ENCODE measurements around the gene SNAI1. TPM values are rescaled to one million over a fixed set of nuclear protein-coding genes. Genes with fewer than 3 reads are reported as not detected.

The SNAI1 gene
- total and polyA plus RNA-seq, 12 donors, result 0.28 to 13.2 (median 8.4) TPM

DNA sequence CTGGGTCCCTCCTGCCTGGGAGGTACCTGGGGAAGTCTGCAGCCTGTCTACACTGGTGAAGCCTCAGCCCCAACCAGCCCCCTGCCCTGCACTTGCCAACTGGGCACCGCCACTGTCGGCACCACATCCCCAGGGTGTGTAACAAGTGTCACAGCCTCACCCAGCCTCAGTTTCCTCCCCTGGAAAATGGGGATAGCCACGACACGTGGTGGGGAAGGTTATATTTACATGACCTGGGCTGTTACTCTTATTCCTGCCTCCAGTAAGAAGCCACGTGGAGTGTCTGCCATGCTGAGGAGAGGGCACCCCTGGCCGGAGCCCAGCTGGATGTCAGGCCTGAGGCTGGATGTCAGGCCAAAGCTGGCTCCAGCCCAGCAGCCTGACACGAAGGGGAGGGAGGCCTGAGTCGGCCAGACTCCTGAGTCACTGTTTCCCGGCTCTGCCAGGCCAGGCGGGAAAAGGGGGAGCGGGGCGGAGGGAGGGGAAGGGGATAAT, 44.9 kb downstream of the SNAI1 start:
- no peak overlapping the region for H3K4me3 ChIP-seq
- H3K27ac ChIP-seq, result peak overlapping the region in 3 of 5 donors; percentile 43 to 92 (median 67)
- no peaks in the 10 kb centered on the region for H3K36me3 ChIP-seq (replicated peaks in 1 of 2)
- H3K9me3 ChIP-seq (replicated peaks in 1 of 3), result no peaks in the 10 kb centered on the region
- DNase-seq, result peak; percentile 82 to 95 (median 92)
- H3K27me3 ChIP-seq, result no peaks in the 10 kb centered on the region
- TF ChIP-seq POLR2A (IDR thresholded peaks at IDR 0.05) (no peak), CTCF (IDR thresholded peaks at IDR 0.05) (no peak)
- WGBS, 4 donors, result 41 to 54% (median 43%) methylated on average over 6 to 12 of the region's 12 CpGs
- H3K4me1 ChIP-seq (replicated peaks in 1 of 2), result peaks cover 26 to 44% of the 10 kb centered on the region in 2 donors
- intact Hi-C loops (cut with DNase I), result no loop called here

DNA sequence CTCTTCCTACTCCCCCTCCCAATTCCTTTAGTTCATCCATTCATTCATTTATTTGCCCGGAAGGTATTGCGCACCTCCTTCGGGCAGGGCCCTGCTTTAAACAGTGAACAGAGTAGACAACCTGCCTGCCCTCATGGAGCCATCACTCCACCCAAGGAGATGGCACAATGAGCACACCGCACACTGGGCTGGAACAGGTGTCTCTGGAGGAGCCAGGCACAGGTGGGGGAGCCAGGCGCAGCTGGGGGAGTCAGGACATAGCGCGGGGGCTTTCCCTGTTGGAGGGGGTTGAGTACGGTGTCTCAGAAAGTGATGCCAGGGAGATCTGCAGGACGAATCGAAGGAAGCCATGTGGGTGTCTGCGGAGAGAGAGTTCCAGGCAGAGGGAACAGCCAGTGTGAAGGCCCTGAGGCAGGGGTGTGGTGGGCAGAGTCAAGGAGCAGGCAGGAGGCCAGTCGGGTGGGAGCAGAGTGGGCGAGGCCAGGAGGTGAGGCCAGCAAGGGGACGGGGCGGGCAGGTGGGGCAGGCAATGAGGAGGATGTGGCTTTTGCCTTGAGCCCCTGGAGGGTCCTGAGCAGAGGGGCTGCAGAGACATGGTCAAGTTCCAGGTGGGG, 46.4 kb downstream of the SNAI1 start:
- intact Hi-C loops (cut with DNase I), result no loop called here
- 90 to 96% (median 91%) methylated on average over 15 of the region's 15 CpGs for WGBS, 4 donors
- H3K36me3 ChIP-seq (replicated peaks in 1 of 2), result no peaks in the 10 kb centered on the region
- H3K4me3 ChIP-seq, result no peak overlapping the region
- peak overlapping the region in 4 of 5 donors; percentile 41 to 92 (median 66) for H3K27ac ChIP-seq
- DNase-seq, result no peak
- peaks cover 26 to 50% of the 10 kb centered on the region in 2 donors for H3K4me1 ChIP-seq (replicated peaks in 1 of 2)
- H3K9me3 ChIP-seq (replicated peaks in 1 of 3), result no peaks in the 10 kb centered on the region
- H3K27me3 ChIP-seq, result no peaks in the 10 kb centered on the region
- TF ChIP-seq CTCF (IDR thresholded peaks at IDR 0.05) (no peak), POLR2A (IDR thresholded peaks at IDR 0.05) (no peak)

DNA sequence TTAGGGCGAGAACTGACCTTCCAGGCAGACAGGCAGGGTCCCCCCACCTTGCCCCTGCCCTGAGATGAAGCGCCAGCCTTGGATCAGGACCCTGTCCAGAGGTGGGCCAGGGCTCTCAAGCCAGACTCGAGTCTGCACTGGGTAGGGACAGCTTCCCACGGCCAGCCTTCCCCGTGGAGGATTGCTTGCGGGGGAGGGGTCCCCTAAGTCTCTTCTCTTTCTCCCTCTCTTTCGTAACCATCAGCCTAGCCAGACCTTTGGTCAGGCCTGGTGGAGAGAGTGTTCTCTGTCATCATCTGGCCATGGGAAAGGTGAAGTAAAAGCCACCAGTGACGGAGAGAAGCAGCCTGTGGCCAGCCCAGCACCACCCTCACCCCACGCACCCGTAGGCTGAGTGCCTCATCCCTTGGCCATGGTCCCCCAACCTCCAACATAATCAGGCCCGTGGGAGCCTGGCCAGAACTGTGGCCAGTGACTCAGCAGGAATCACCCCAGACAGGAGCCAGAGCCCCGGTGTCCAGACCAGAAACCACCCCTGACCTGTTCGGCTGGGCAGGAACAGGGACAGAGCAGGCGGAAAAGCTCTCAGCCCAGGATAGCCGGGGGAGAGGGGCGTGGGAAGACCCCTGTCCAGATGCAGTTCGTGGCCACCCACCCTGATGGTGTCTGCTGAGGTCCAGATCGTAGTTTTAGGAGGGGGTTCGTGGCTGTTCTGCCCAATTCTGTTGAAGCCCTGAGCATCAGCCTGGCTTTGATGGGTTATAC, 47.1 kb downstream of the SNAI1 start:
- TF ChIP-seq POLR2A (IDR thresholded peaks at IDR 0.05), result no peak
- TF ChIP-seq CTCF (IDR thresholded peaks at IDR 0.05), result no peak
- intact Hi-C loops (cut with DNase I), result no loop called here
- WGBS, 4 donors, result 40 to 54% (median 47%) methylated on average over 11 to 19 of the region's 19 CpGs
- no peaks in the 10 kb centered on the region for H3K9me3 ChIP-seq (replicated peaks in 1 of 3)
- DNase-seq, result peak; percentile 68 to 93 (median 92)
- no peaks in the 10 kb centered on the region for H3K27me3 ChIP-seq
- no peak overlapping the region for H3K4me3 ChIP-seq
- peak overlapping the region in 4 of 5 donors; percentile 45 to 92 (median 66) for H3K27ac ChIP-seq
- peaks cover 26 to 57% of the 10 kb centered on the region in 2 donors for H3K4me1 ChIP-seq (replicated peaks in 1 of 2)
- no peaks in the 10 kb centered on the region for H3K36me3 ChIP-seq (replicated peaks in 1 of 2)

- Histone ChIP-seq H3K27me3 (no peaks in the 10 kb centered on the region), H3K36me3 (replicated peaks in 1 of 2) (no peaks in the 10 kb centered on the region), H3K4me3 (no peak overlapping the region), H3K9me3 (replicated peaks in 1 of 3) (no peaks in the 10 kb centered on the region), H3K27ac (peak overlapping the region in 2 of 5 donors; percentile 35 to 92), H3K4me1 (replicated peaks in 1 of 2) (peaks cover 14 to 42% of the 10 kb centered on the region in 2 donors)
- DNase-seq, result no peak
- intact Hi-C loops (cut with DNase I), result no loop called here
- no peak for TF ChIP-seq CTCF (IDR thresholded peaks at IDR 0.05)
- TF ChIP-seq POLR2A (IDR thresholded peaks at IDR 0.05), result no peak
- WGBS, 4 donors, result 88 to 93% (median 90%) methylated on average over 9 of the region's 9 CpGs
Measured at GRCh38 chr20:50032955-50033666, 50.3 kb downstream of the SNAI1 start.
